SK-N-SH (cell line): Measurements from ENCODE around the gene PCED1B. TPM values are rescaled to one million over a fixed set of nuclear protein-coding genes. Genes with fewer than 3 reads are reported as not detected.

Source experiments
- CTCF ChIA-PET: fragments of 300-600, 350-600 bp; formaldehyde crosslinking; extraction: SDS; loops from one replicate; lab custom pipeline; 2021; lab: Yijun Ruan, JAX
- POLR2A ChIA-PET: fragments of 350-600 bp; sonication (Branson Sonifier 250); formaldehyde crosslinking; extraction: SDS; loops from one replicate; lab custom pipeline; 2020; ENCODE audit warnings: antibody characterized with exemption, inconsistent platforms; lab: Yijun Ruan, JAX
- DNase-seq: peaks from one replicate; pipeline ENCODE4 v3.0.0; 2012
- H2AFZ ChIP-seq: fragments of 200-600 bp; sonication (generic); 2 replicates; pipeline ENCODE4 v1.8.1; 2016; ENCODE audit warnings: antibody characterized with exemption, mild to moderate bottlenecking, low read depth
- H3F3A ChIP-seq: fragments of 200-600 bp; sonication (generic); replicated peaks from 2 replicates; pipeline ENCODE3; 2016; ENCODE audit warnings: antibody characterized with exemption, mild to moderate bottlenecking; ENCODE audit not compliant: insufficient read depth
- H3K27ac ChIP-seq, 2 experiments: fragments of 200-500 bp in 1 of 2; fragments of 200-600 bp in 1 of 2; sonication (Bioruptor generic) in 1 of 2; sonication (generic), shearing (Covaris generic) in 1 of 2; 2 replicates each; pipeline versions ENCODE4 v1.5.1 to v1.6.1; 2014 to 2016; ENCODE audit warnings: low read depth in 2 of 2, inconsistent platforms in 1 of 2, low read length in 1 of 2, mild to moderate bottlenecking in 1 of 2, mixed read lengths in 1 of 2
- H3K27me3 ChIP-seq: fragments of 200-600 bp; sonication (generic), shearing (Covaris generic); 2 replicates; pipeline ENCODE4 v1.6.1; 2016; ENCODE audit warnings: mixed run types; ENCODE audit not compliant: insufficient read depth
- H3K36me3 ChIP-seq, 2 experiments: fragments of 200-500 bp in 1 of 2; fragments of 200-600 bp in 1 of 2; sonication (Bioruptor generic) in 1 of 2; sonication (generic) in 1 of 2; replicated peaks in 1 of 2; 2 replicates each; pipeline versions ENCODE3 to v1.5.1; 2014 to 2016; ENCODE audit warnings: low read length in 1 of 2, mild to moderate bottlenecking in 1 of 2; ENCODE audit not compliant: insufficient read depth in 2 of 2, control insufficient read depth in 1 of 2
- H3K4me1 ChIP-seq, 2 experiments: fragments of 200-500 bp in 1 of 2; fragments of 200-600 bp in 1 of 2; sonication (Bioruptor generic) in 1 of 2; sonication (generic), shearing (Covaris generic) in 1 of 2; 2 replicates each; pipeline versions ENCODE4 v1.5.1 to v1.6.1; 2014 to 2016; ENCODE audit warnings: low read depth in 1 of 2, low read length in 1 of 2, mixed run types in 1 of 2; ENCODE audit not compliant: insufficient read depth in 2 of 2, control insufficient read depth in 1 of 2
- H3K4me2 ChIP-seq: fragments of 200-600 bp; sonication (generic), shearing (Covaris generic); 2 replicates; pipeline ENCODE4 v1.6.1; 2017; ENCODE audit warnings: mixed run types
- H3K4me3 ChIP-seq, 2 experiments: fragments of 200-500 bp in 1 of 2; fragments of 200-600 bp in 1 of 2; sonication (Bioruptor generic) in 1 of 2; sonication (generic), shearing (Covaris generic) in 1 of 2; 2 replicates each; pipeline versions ENCODE4 v1.5.1 to v1.8.1; 2014 to 2016; ENCODE audit warnings: low read depth in 2 of 2, inconsistent platforms in 1 of 2, low read length in 1 of 2, mild to moderate bottlenecking in 1 of 2, mixed read lengths in 1 of 2, moderate library complexity in 1 of 2
- H3K79me2 ChIP-seq: fragments of 200-600 bp; sonication (generic); 2 replicates; pipeline ENCODE4 v1.8.1; 2017; ENCODE audit warnings: mild to moderate bottlenecking; ENCODE audit not compliant: insufficient read depth
- H3K9ac ChIP-seq: fragments of 200-600 bp; sonication (generic); 2 replicates; pipeline ENCODE4 v1.6.1; 2017; ENCODE audit warnings: mixed run types
- H3K9me2 ChIP-seq: fragments of 200-600 bp; sonication (generic); 2 replicates; pipeline ENCODE4 v1.6.1; 2017; ENCODE audit warnings: mixed run types
- H3K9me3 ChIP-seq: fragments of 200-600 bp; sonication (generic); 2 replicates; pipeline ENCODE4 v1.6.1; 2017; ENCODE audit warnings: mixed run types, mild to moderate bottlenecking, moderate library complexity
- H4K20me1 ChIP-seq: fragments of 200-600 bp; sonication (generic); 2 replicates; pipeline ENCODE4 v1.6.1; 2017; ENCODE audit warnings: mild to moderate bottlenecking, mixed run types; ENCODE audit not compliant: insufficient read depth
- ELF1 ChIP-seq: IDR thresholded peaks from 2 replicates; pipeline ENCODE4 v1.4.0; 2012
- FOXJ3 ChIP-seq: sonication (generic); formaldehyde crosslinking; IDR thresholded peaks from 2 replicates; pipeline ENCODE4 v1.5.1; 2020; ENCODE audit warnings: mild to moderate bottlenecking, missing genetic modification reagents
- MEF2A ChIP-seq: IDR thresholded peaks from 2 replicates; pipeline ENCODE4 v1.4.0; 2012; ENCODE audit warnings: low read depth, borderline replicate concordance
- NFIC ChIP-seq: IDR thresholded peaks from 2 replicates; pipeline ENCODE4 v1.4.0; 2012; ENCODE audit warnings: borderline replicate concordance
- POLR2AphosphoS5 ChIP-seq: IDR thresholded peaks from 2 replicates; pipeline ENCODE4 v1.6.1; 2012; ENCODE audit warnings: low read depth, low read length
- RAD21 ChIP-seq: IDR thresholded peaks from 2 replicates; pipeline ENCODE4 v1.6.1; 2012; ENCODE audit warnings: mild to moderate bottlenecking, low read length
- SIN3A ChIP-seq: IDR thresholded peaks from 2 replicates; pipeline ENCODE4 v1.6.1; 2012; ENCODE audit warnings: low read depth, mild to moderate bottlenecking, low read length, moderate library complexity, borderline replicate concordance
- SMC3 ChIP-seq: IDR thresholded peaks from 2 replicates; pipeline ENCODE4 v1.6.1; 2012; ENCODE audit warnings: low read depth, low read length, improper control_type of control experiment
- WGBS: methylation state at CpG from one replicate; pipeline ENCODE4 v1.1.6; 2017; ENCODE audit warnings: low lambda C conversion rate; 5-methylcytosine and 5-hydroxymethylcytosine counted together
- polyA plus RNA-seq, 3 experiments: library from polyadenylated mRNA; depleted of rRNA; stranded (reverse); fragments of >200 nt; gene quantifications; 2 replicates each; pipeline ENCODE4 v1.2.3, GENCODE V29; 2012
- TF ChIP-seq, protein P1 (sequence below): IDR thresholded peaks from 2 replicates; pipeline ENCODE4 v1.4.0; 2012; ENCODE audit warnings: low read depth
- TF ChIP-seq, protein P2 (sequence below): fragments of 150-350 bp; IDR thresholded peaks from 2 replicates; pipeline ENCODE4 v1.6.1; 2017; ENCODE audit warnings: antibody characterized with exemption, low read length, low read depth, borderline replicate concordance

Gene PCED1B
- polyA plus RNA-seq, 1 of the 3 experiments (the other 2 are of a cell fraction), result 0.21 TPM

DNA sequence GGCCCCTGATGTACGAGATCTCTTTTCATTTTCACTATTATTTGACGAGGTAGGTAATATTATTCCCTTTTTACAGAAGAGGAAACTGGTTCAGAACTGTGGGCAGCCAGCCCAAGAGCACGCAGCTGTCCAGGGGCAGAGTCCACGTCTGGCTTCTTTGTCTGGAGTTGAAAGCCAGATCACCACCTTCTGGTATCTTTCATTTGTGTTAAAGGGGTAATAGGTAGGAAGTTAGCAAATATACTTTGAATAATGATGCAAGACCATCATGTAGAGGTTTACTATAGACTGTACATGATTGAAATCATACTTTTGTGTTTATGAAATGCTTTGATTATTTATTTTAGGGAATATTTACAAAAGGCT is 144.4 kb downstream of the PCED1B start (continued):
- TF ChIP-seq SIN3A (no peak), MEF2A (no peak)
- TF ChIP-seq, protein P1, sequence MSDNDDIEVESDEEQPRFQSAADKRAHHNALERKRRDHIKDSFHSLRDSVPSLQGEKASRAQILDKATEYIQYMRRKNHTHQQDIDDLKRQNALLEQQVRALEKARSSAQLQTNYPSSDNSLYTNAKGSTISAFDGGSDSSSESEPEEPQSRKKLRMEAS, result no peak
- TF ChIP-seq, all 33 proteins: peak for 0

DNA sequence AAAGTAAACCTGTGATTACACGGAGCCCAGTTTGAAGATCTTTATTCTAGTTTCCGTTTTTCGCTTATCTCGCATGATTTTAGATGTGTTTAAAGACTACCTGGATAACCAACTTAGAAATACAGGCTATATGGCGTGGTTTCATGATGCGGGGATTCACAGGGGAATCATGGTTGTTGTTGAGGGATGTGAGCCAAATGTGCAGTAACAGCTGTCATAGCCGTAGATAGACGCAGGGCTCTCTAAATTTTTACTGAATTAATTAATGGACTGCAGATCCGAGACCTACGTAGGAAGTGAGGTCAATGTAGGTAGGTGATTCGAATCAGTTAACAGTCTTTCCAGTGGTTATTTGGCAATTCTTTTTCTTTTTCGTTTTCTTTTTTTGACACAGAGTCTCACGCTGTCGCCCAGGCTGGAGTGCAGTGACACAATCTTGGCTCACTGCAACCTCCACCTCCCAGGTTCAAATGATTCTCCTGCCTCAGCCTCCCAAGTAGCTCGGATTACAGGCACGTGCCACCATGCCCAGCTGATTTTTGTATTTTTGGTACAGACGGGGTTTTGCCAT is 145.2 kb downstream of the PCED1B start:
- no peak for DNase-seq
- Histone ChIP-seq H3K9ac (no peak overlapping the region), H3K27me3 (peaks cover 21% of the 10 kb centered on the region; the same call in 1 of the 2 replicates), H3K27ac (no peak overlapping the region), H3K4me3 (no peak overlapping the region), H3K4me2 (no peak overlapping the region), H3K36me3 (no peaks in the 10 kb centered on the region), H4K20me1 (no peaks in the 10 kb centered on the region), H2AFZ (no peak overlapping the region), H3K9me3 (no peaks in the 10 kb centered on the region), H3F3A (no peaks in the 10 kb centered on the region), H3K4me1 (no peaks in the 10 kb centered on the region), H3K9me2 (no peaks in the 10 kb centered on the region), H3K79me2 (no peaks in the 10 kb centered on the region)
- CTCF ChIA-PET, result no interaction called here
- TF ChIP-seq NFIC (no peak), RAD21 (no peak), ELF1 (no peak), SMC3 (no peak)
- POLR2A ChIA-PET, result no interaction called here
- 13% methylated on average over 17 of the region's 17 CpGs for WGBS

DNA sequence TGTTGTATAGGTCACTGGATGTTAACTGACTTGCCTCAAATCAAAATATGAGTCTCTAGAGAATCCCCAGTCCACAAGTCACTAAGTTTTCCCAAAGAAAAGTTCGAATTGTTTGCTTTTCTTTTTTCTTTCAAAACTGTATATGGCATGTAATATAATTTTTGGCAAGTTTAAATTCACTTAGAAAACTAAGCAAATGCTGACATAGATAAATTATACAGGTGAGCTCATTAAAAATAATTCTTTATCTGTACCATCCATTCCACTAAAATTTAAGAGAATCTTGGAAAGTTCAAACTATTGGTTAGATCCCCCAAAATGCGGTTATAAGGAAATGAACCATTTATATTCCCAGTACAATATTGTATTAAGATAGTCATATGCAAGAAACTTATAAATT is 145.9 kb downstream of the PCED1B start:
- POLR2A ChIA-PET, result no interaction called here
- no peak overlapping the region for H3K4me3 ChIP-seq
- no peaks in the 10 kb centered on the region for H3K36me3 ChIP-seq
- H3F3A ChIP-seq, result no peaks in the 10 kb centered on the region
- no peak overlapping the region for H3K4me2 ChIP-seq
- no peak overlapping the region for H3K27ac ChIP-seq
- H3K9me2 ChIP-seq, result no peaks in the 10 kb centered on the region
- no peak for DNase-seq
- WGBS, result 9% methylated on average over 2 of the region's 2 CpGs
- peaks cover 21% of the 10 kb centered on the region; the same call in 1 of the 2 replicates for H3K27me3 ChIP-seq
- no peaks in the 10 kb centered on the region for H3K4me1 ChIP-seq
- no peaks in the 10 kb centered on the region for H3K9me3 ChIP-seq
- H3K79me2 ChIP-seq, result no peaks in the 10 kb centered on the region
- TF ChIP-seq, protein P2, sequence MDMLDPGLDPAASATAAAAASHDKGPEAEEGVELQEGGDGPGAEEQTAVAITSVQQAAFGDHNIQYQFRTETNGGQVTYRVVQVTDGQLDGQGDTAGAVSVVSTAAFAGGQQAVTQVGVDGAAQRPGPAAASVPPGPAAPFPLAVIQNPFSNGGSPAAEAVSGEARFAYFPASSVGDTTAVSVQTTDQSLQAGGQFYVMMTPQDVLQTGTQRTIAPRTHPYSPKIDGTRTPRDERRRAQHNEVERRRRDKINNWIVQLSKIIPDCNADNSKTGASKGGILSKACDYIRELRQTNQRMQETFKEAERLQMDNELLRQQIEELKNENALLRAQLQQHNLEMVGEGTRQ, result no peak
- TF ChIP-seq NFIC (no peak), FOXJ3 (CRISPR knock-in tag) (no peak), POLR2AphosphoS5 (no peak)
- TF ChIP-seq, all 33 proteins: peak for 0
- Histone ChIP-seq H3K9ac (no peak overlapping the region), H4K20me1 (no peaks in the 10 kb centered on the region), H2AFZ (no peak overlapping the region)
- CTCF ChIA-PET, result no interaction called here
